ENCODE results near the gene MYB. TPM values are rescaled to one million over a fixed set of nuclear protein-coding genes. Genes with fewer than 3 reads are reported as not detected.

Gene MYB
- total and polyA plus RNA-seq, 9 donors = 0.40 to 1.5 (median 1.1) TPM

DNA sequence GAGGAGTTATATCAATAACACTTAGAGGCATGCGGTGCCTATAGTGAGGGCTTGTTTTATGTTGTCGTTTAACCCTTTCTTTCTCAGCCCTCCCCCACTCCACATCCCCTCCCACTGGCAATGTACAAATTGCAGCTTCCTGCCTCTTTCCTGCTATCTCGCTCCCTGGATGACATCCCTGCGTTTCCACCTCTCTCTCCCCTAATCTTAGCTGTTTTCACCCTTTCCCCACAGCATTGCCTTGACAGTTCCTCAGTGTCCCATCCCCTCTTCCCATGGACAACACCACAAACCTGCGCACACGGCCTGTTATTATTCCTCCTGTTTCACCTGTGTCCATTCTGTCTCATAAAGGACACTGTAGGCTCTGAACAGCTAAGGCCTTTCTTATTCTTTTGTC lies 34.5 kb downstream of the MYB start:
- WGBS (ENCODE audit: insufficient coverage) = 65% methylated on average over 4 of the region's 6 CpGs
- Histone ChIP-seq H3K4me1 (ENCODE audit: control insufficient read depth, insufficient read depth, low read length) (no peaks in the 10 kb centered on the region), H3K27ac (ENCODE audit: low read length) (no peak overlapping the region), H3K36me3 (ENCODE audit: control insufficient read depth, insufficient read depth, low read length) (no peaks in the 10 kb centered on the region), H3K4me3 (ENCODE audit: low read length) (no peak overlapping the region), H3K27me3 (ENCODE audit: control insufficient read depth, insufficient read depth, low read length) (no peaks in the 10 kb centered on the region), H3K9me3 (replicated peaks; ENCODE audit: control insufficient read depth, low read depth, low read length) (no peaks in the 10 kb centered on the region)
- no peak for DNase-seq

GRCh38 chr6:135217663-135218062 lies 36.6 kb downstream of the MYB start:
- DNase-seq = no peak
- Histone ChIP-seq H3K27me3 (ENCODE audit: control insufficient read depth, insufficient read depth, low read length) (no peaks in the 10 kb centered on the region), H3K4me1 (ENCODE audit: control insufficient read depth, insufficient read depth, low read length) (no peaks in the 10 kb centered on the region), H3K27ac (ENCODE audit: low read length) (no peak overlapping the region), H3K36me3 (ENCODE audit: control insufficient read depth, insufficient read depth, low read length) (no peaks in the 10 kb centered on the region), H3K9me3 (replicated peaks; ENCODE audit: control insufficient read depth, low read depth, low read length) (no peaks in the 10 kb centered on the region), H3K4me3 (ENCODE audit: low read length) (no peak overlapping the region)
- WGBS (ENCODE audit: insufficient coverage) = 100% methylated on average over 1 of the region's 6 CpGs

- Histone ChIP-seq H3K4me1 (ENCODE audit: control insufficient read depth, insufficient read depth, low read length) (no peaks in the 10 kb centered on the region), H3K4me3 (ENCODE audit: low read length) (no peak overlapping the region), H3K36me3 (ENCODE audit: control insufficient read depth, insufficient read depth, low read length) (no peaks in the 10 kb centered on the region), H3K27me3 (ENCODE audit: control insufficient read depth, insufficient read depth, low read length) (peaks cover 3% of the 10 kb centered on the region), H3K27ac (ENCODE audit: low read length) (no peak overlapping the region), H3K9me3 (replicated peaks; ENCODE audit: control insufficient read depth, low read depth, low read length) (no peaks in the 10 kb centered on the region)
- no peak for DNase-seq
- WGBS (ENCODE audit: insufficient coverage) = 90% methylated on average over 6 of the region's 6 CpGs
These were observed 38.2 kb downstream of the MYB start for GRCh38 chr6:135219346-135219745.

GRCh38 chr6:135221042-135221441 lies 39.9 kb downstream of the MYB start:
- DNase-seq = no peak
- Histone ChIP-seq H3K27me3 (ENCODE audit: control insufficient read depth, insufficient read depth, low read length) (peaks cover 3% of the 10 kb centered on the region), H3K9me3 (replicated peaks; ENCODE audit: control insufficient read depth, low read depth, low read length) (no peaks in the 10 kb centered on the region), H3K4me1 (ENCODE audit: control insufficient read depth, insufficient read depth, low read length) (no peaks in the 10 kb centered on the region), H3K4me3 (ENCODE audit: low read length) (no peak overlapping the region), H3K36me3 (ENCODE audit: control insufficient read depth, insufficient read depth, low read length) (no peaks in the 10 kb centered on the region), H3K27ac (ENCODE audit: low read length) (no peak overlapping the region)
- WGBS (ENCODE audit: insufficient coverage) = no CpG with 5 or more reads among the region's 3 CpGs

DNA sequence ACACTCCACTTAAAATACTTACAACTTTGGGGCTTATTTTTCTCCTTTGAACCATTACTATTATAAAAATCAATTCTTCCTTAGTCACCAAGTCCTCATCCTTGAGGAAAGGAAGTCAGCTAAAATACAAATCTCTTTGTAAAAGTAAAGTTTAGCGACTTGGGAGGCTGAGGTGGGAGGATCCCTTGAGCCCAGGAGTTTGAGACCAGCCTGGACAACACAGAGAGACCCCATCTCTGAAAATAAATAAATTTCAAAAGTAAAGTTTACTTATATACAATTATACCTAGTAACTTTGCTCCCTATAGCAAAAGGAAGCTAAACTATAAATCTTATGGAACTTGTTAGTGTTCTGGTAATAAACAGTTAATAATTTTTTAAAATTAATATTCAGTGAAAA lies 40.4 kb downstream of the MYB start:
- DNase-seq = no peak
- no CpG with 5 or more reads among the region's 1 CpG for WGBS (ENCODE audit: insufficient coverage)
- H3K4me3 ChIP-seq (ENCODE audit: low read length) = no peak overlapping the region
- peaks cover 3% of the 10 kb centered on the region for H3K27me3 ChIP-seq (ENCODE audit: control insufficient read depth, insufficient read depth, low read length)
- H3K9me3 ChIP-seq (replicated peaks; ENCODE audit: control insufficient read depth, low read depth, low read length) = no peaks in the 10 kb centered on the region
- H3K36me3 ChIP-seq (ENCODE audit: control insufficient read depth, insufficient read depth, low read length) = no peaks in the 10 kb centered on the region
- H3K27ac ChIP-seq (ENCODE audit: low read length) = no peak overlapping the region
- H3K4me1 ChIP-seq (ENCODE audit: control insufficient read depth, insufficient read depth, low read length) = no peaks in the 10 kb centered on the region

GRCh38 chr6:135222623-135223022 lies 41.5 kb downstream of the MYB start:
- Histone ChIP-seq H3K4me1 (ENCODE audit: control insufficient read depth, insufficient read depth, low read length) (no peaks in the 10 kb centered on the region), H3K27ac (ENCODE audit: low read length) (no peak overlapping the region), H3K27me3 (ENCODE audit: control insufficient read depth, insufficient read depth, low read length) (peaks cover 3% of the 10 kb centered on the region), H3K9me3 (replicated peaks; ENCODE audit: control insufficient read depth, low read depth, low read length) (no peaks in the 10 kb centered on the region), H3K36me3 (ENCODE audit: control insufficient read depth, insufficient read depth, low read length) (no peaks in the 10 kb centered on the region), H3K4me3 (ENCODE audit: low read length) (no peak overlapping the region)
- 83% methylated on average over 5 of the region's 5 CpGs for WGBS (ENCODE audit: insufficient coverage)
- no peak for DNase-seq

DNA sequence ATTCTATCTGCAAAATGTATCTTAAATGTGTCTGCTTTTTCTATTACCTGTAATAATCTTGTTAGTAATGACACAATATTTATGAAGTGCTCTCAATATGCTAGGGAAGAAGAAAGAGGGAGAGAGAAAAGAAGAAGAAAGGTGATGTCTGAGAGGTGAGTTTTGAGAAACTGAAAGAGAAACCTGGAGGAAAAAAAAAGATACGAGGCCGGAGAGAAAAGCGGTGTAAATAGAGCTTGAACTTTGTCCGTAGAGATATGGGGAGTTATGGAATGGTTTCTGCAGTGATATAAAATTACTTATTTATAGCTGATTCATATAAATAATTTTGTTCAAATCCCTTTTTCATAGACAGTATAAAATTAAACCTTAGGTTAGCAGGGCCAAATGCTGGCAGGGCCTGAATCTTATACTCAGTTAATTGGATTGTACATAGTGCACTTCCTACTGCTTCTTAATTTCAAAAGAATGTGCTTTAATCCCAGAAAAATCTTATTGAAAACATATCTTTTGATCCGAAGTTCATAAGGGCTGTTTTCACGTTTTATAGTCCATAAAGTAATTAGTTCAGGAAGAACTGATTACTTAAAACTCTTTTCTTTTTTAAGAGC lies 43.0 kb downstream of the MYB start:
- Histone ChIP-seq H3K4me1 (ENCODE audit: control insufficient read depth, insufficient read depth, low read length) (no peaks in the 10 kb centered on the region), H3K9me3 (replicated peaks; ENCODE audit: control insufficient read depth, low read depth, low read length) (no peaks in the 10 kb centered on the region), H3K27me3 (ENCODE audit: control insufficient read depth, insufficient read depth, low read length) (peaks cover 3% of the 10 kb centered on the region), H3K27ac (ENCODE audit: low read length) (no peak overlapping the region), H3K36me3 (ENCODE audit: control insufficient read depth, insufficient read depth, low read length) (no peaks in the 10 kb centered on the region), H3K4me3 (ENCODE audit: low read length) (no peak overlapping the region)
- DNase-seq = no peak
- WGBS (ENCODE audit: insufficient coverage) = 80% methylated on average over 1 of the region's 6 CpGs

- H3K27me3 ChIP-seq (ENCODE audit: control insufficient read depth, insufficient read depth, low read length) = peaks cover 3% of the 10 kb centered on the region
- H3K27ac ChIP-seq (ENCODE audit: low read length) = no peak overlapping the region
- no peaks in the 10 kb centered on the region for H3K4me1 ChIP-seq (ENCODE audit: control insufficient read depth, insufficient read depth, low read length)
- WGBS (ENCODE audit: insufficient coverage) = no CpG with 5 or more reads among the region's 5 CpGs
- no peaks in the 10 kb centered on the region for H3K36me3 ChIP-seq (ENCODE audit: control insufficient read depth, insufficient read depth, low read length)
- no peaks in the 10 kb centered on the region for H3K9me3 ChIP-seq (replicated peaks; ENCODE audit: control insufficient read depth, low read depth, low read length)
- no peak overlapping the region for H3K4me3 ChIP-seq (ENCODE audit: low read length)
- DNase-seq = no peak
These were observed 44.8 kb downstream of the MYB start for GRCh38 chr6:135225911-135226310.

- no peaks in the 10 kb centered on the region for H3K36me3 ChIP-seq (ENCODE audit: control insufficient read depth, insufficient read depth, low read length)
- no CpG with 5 or more reads among the region's 1 CpG for WGBS (ENCODE audit: insufficient coverage)
- H3K27me3 ChIP-seq (ENCODE audit: control insufficient read depth, insufficient read depth, low read length) = peaks cover 3% of the 10 kb centered on the region
- H3K4me3 ChIP-seq (ENCODE audit: low read length) = no peak overlapping the region
- no peak for DNase-seq
- no peaks in the 10 kb centered on the region for H3K4me1 ChIP-seq (ENCODE audit: control insufficient read depth, insufficient read depth, low read length)
- H3K9me3 ChIP-seq (replicated peaks; ENCODE audit: control insufficient read depth, low read depth, low read length) = no peaks in the 10 kb centered on the region
- no peak overlapping the region for H3K27ac ChIP-seq (ENCODE audit: low read length)
These were observed 45.4 kb downstream of the MYB start for GRCh38 chr6:135226537-135226936.

- no peak for DNase-seq
- Histone ChIP-seq H3K27me3 (ENCODE audit: control insufficient read depth, insufficient read depth, low read length) (peaks cover 3% of the 10 kb centered on the region), H3K36me3 (ENCODE audit: control insufficient read depth, insufficient read depth, low read length) (no peaks in the 10 kb centered on the region), H3K4me1 (ENCODE audit: control insufficient read depth, insufficient read depth, low read length) (no peaks in the 10 kb centered on the region), H3K27ac (ENCODE audit: low read length) (no peak overlapping the region), H3K9me3 (replicated peaks; ENCODE audit: control insufficient read depth, low read depth, low read length) (no peaks in the 10 kb centered on the region), H3K4me3 (ENCODE audit: low read length) (no peak overlapping the region)
- no CpG with 5 or more reads among the region's 2 CpGs for WGBS (ENCODE audit: insufficient coverage)
These were observed 46.2 kb downstream of the MYB start for GRCh38 chr6:135227349-135227748.

DNA sequence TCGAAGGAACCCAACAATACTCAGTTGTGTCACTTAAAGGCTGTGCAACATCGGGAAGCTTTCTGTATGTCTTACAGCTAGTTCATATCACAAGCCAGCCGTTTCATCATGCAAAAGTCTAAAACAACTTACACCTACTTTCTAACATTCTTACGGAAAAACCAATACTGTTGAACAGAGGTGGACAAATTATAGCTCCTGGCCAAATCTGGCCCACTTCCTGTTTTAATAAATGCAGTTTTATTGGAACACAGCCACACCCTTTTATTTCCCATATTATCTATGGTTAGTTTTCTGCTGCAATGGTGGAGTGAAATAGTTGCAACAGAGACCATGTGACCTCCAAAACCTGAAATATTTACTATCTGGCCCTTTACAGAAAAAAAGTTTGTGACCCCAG lies 46.6 kb downstream of the MYB start:
- no peak overlapping the region for H3K4me3 ChIP-seq (ENCODE audit: low read length)
- no peak overlapping the region for H3K27ac ChIP-seq (ENCODE audit: low read length)
- peaks cover 3% of the 10 kb centered on the region for H3K27me3 ChIP-seq (ENCODE audit: control insufficient read depth, insufficient read depth, low read length)
- 87% methylated on average over 3 of the region's 4 CpGs for WGBS (ENCODE audit: insufficient coverage)
- no peak for DNase-seq
- H3K4me1 ChIP-seq (ENCODE audit: control insufficient read depth, insufficient read depth, low read length) = no peaks in the 10 kb centered on the region
- H3K36me3 ChIP-seq (ENCODE audit: control insufficient read depth, insufficient read depth, low read length) = no peaks in the 10 kb centered on the region
- H3K9me3 ChIP-seq (replicated peaks; ENCODE audit: control insufficient read depth, low read depth, low read length) = no peaks in the 10 kb centered on the region
